ENCODE measurements around the gene KRTAP5-11.
"Not testable (repeated sequence)": the region's sequence is repeated elsewhere in the genome, so short reads cannot be mapped to it uniquely, and the experiment has no call there.

The KRTAP5-11 gene

GRCh38 chr11:71580057-71581003, 2.3 kb downstream of the KRTAP5-11 start:
- DNase-seq: peak in 2 of 6 experiments; percentile 1 to 11

GRCh38 chr11:71579513-71579912, 3.2 kb downstream of the KRTAP5-11 start:
- not testable (repeated sequence) for DNase-seq

- no peak for DNase-seq
Observed at GRCh38 chr11:71577469-71578004, 5.1 kb downstream of the KRTAP5-11 start.

- not testable (repeated sequence) for DNase-seq
Observed at GRCh38 chr11:71576688-71577465, 5.8 kb downstream of the KRTAP5-11 start.

GRCh38 chr11:71575723-71576424, 6.8 kb downstream of the KRTAP5-11 start:
- no peak for DNase-seq

GRCh38 chr11:71574418-71574817, 8.3 kb downstream of the KRTAP5-11 start:
- no peak for DNase-seq

GRCh38 chr11:71572811-71573210, 9.9 kb downstream of the KRTAP5-11 start:
- DNase-seq: no peak

GRCh38 chr11:71571101-71571850, 11.4 kb downstream of the KRTAP5-11 start:
- DNase-seq: not testable (repeated sequence)

- DNase-seq: no peak
Observed at GRCh38 chr11:71568704-71569349, 13.8 kb downstream of the KRTAP5-11 start.

GRCh38 chr11:71567633-71568032, 15.0 kb downstream of the KRTAP5-11 start:
- DNase-seq: not testable (repeated sequence)

GRCh38 chr11:71566626-71567599, 15.8 kb downstream of the KRTAP5-11 start:
- DNase-seq: not testable (repeated sequence)

- no peak for DNase-seq
Observed at GRCh38 chr11:71566081-71566620, 16.5 kb downstream of the KRTAP5-11 start.

- DNase-seq: no peak
Observed at GRCh38 chr11:71565263-71565662, 17.4 kb downstream of the KRTAP5-11 start, which contains the start of gene KRTAP5-10. Gene KRTAP5-10, plus strand, starts transcription at chr11:71565563. Its CDS starts 25 bp downstream, at chr11:71565588.

GRCh38 chr11:71564430-71564829, 18.2 kb downstream of the KRTAP5-11 start:
- no peak for DNase-seq

- no peak for DNase-seq
Observed at GRCh38 chr11:71563406-71563805, 19.3 kb downstream of the KRTAP5-11 start.

GRCh38 chr11:71562120-71562519, 20.6 kb downstream of the KRTAP5-11 start:
- no peak for DNase-seq

GRCh38 chr11:71558996-71559395, 23.7 kb downstream of the KRTAP5-11 start:
- DNase-seq: no peak

GRCh38 chr11:71557257-71557656, 25.4 kb downstream of the KRTAP5-11 start:
- DNase-seq: no peak

GRCh38 chr11:71556018-71556417, 26.7 kb downstream of the KRTAP5-11 start:
- no peak for DNase-seq

GRCh38 chr11:71555508-71555907, 27.2 kb downstream of the KRTAP5-11 start:
- DNase-seq: no peak
